Activated T-cell treated with anti-CD3 and anti-CD28 coated beads, Interleukin-2, amount 50 U/mL, for 4 hours (primary cell): Measurements from ENCODE around the gene PRKAR2B. TPM values are rescaled to one million over a fixed set of nuclear protein-coding genes. Genes with fewer than 3 reads are reported as not detected.

Source experiments
- ATAC-seq, 2 donors: fragments of 200-7000 bp; cut with Tn5 transposase; one replicate each; pipeline ENCODE4 v1.10.0; 2021
- DNase-seq: peaks from one replicate; pipeline ENCODE4 v3.0.0-alpha.2; 2020
- H3K27me3 Mint-ChIP-seq: one replicate; pipeline ENCODE4 v1.8.0; 2021; ENCODE audit warnings: low read depth, mixed read lengths
- H3K36me3 Mint-ChIP-seq: one replicate; pipeline ENCODE4 v1.8.0; 2022; ENCODE audit warnings: mixed read lengths; ENCODE audit not compliant: insufficient read depth
- H3K4me1 Mint-ChIP-seq: one replicate; pipeline ENCODE4 v1.8.0; 2021; ENCODE audit warnings: low read depth, mixed read lengths
- H3K4me3 Mint-ChIP-seq: one replicate; pipeline ENCODE4 v1.8.0; 2021; ENCODE audit warnings: mild to moderate bottlenecking, moderate library complexity, mixed read lengths
- H3K9me3 Mint-ChIP-seq: one replicate; pipeline ENCODE4 v1.8.0; 2021; ENCODE audit warnings: mixed read lengths
- total RNA-seq, 3 donors: library from RNA; stranded (reverse); gene quantifications; one replicate each; pipeline ENCODE4 v1.2.1, GENCODE V29; 2021

PRKAR2B gene
- total RNA-seq, 3 donors from 2014 or later: 0.58 to 1.0 (median 0.60) TPM

- H3K27me3 Mint-ChIP-seq: peaks cover 5% of the 10 kb centered on the region
- DNase-seq (no peak), ATAC-seq (no peak)
- H3K4me1 Mint-ChIP-seq: no peaks in the 10 kb centered on the region
- H3K36me3 Mint-ChIP-seq: no peaks in the 10 kb centered on the region
- no peak overlapping the region for H3K4me3 Mint-ChIP-seq
- no peaks in the 10 kb centered on the region for H3K9me3 Mint-ChIP-seq
Measured at GRCh38 chr7:107017965-107018719, 26.4 kb upstream of the PRKAR2B start.

- no peaks in the 10 kb centered on the region for H3K4me1 Mint-ChIP-seq
- no peaks in the 10 kb centered on the region for H3K9me3 Mint-ChIP-seq
- ATAC-seq (no peak), DNase-seq (no peak)
- no peak overlapping the region for H3K4me3 Mint-ChIP-seq
- H3K27me3 Mint-ChIP-seq: peaks cover 2% of the 10 kb centered on the region
- H3K36me3 Mint-ChIP-seq: no peaks in the 10 kb centered on the region
Measured at GRCh38 chr7:107020400-107020799, 24.1 kb upstream of the PRKAR2B start.

- H3K27me3 Mint-ChIP-seq: peaks cover 2% of the 10 kb centered on the region
- DNase-seq (no peak), ATAC-seq (no peak)
- no peaks in the 10 kb centered on the region for H3K9me3 Mint-ChIP-seq
- H3K36me3 Mint-ChIP-seq: no peaks in the 10 kb centered on the region
- H3K4me3 Mint-ChIP-seq: no peak overlapping the region
- no peaks in the 10 kb centered on the region for H3K4me1 Mint-ChIP-seq
Measured at GRCh38 chr7:107021600-107021999, 22.9 kb upstream of the PRKAR2B start.

- Mint-ChIP-seq H3K36me3 (no peaks in the 10 kb centered on the region), H3K4me3 (no peak overlapping the region), H3K4me1 (no peaks in the 10 kb centered on the region), H3K9me3 (no peaks in the 10 kb centered on the region), H3K27me3 (peaks cover 2% of the 10 kb centered on the region)
- ATAC-seq (no peak), DNase-seq (no peak)
Measured at GRCh38 chr7:107023522-107024151, 20.9 kb upstream of the PRKAR2B start.

GRCh38 chr7:107024906-107025305 lies 19.6 kb upstream of the PRKAR2B start:
- H3K36me3 Mint-ChIP-seq: no peaks in the 10 kb centered on the region
- ATAC-seq (no peak), DNase-seq (no peak)
- peaks cover 2% of the 10 kb centered on the region for H3K27me3 Mint-ChIP-seq
- H3K4me1 Mint-ChIP-seq: no peaks in the 10 kb centered on the region
- no peaks in the 10 kb centered on the region for H3K9me3 Mint-ChIP-seq
- H3K4me3 Mint-ChIP-seq: no peak overlapping the region

- H3K4me3 Mint-ChIP-seq: no peak overlapping the region
- no peaks in the 10 kb centered on the region for H3K9me3 Mint-ChIP-seq
- peaks cover 2% of the 10 kb centered on the region for H3K27me3 Mint-ChIP-seq
- H3K36me3 Mint-ChIP-seq: no peaks in the 10 kb centered on the region
- no peak for DNase-seq
- no peaks in the 10 kb centered on the region for H3K4me1 Mint-ChIP-seq
- no peak for ATAC-seq
Measured at GRCh38 chr7:107025449-107026103, 18.9 kb upstream of the PRKAR2B start.

GRCh38 chr7:107026166-107026565 lies 18.3 kb upstream of the PRKAR2B start:
- Mint-ChIP-seq H3K4me1 (no peaks in the 10 kb centered on the region), H3K9me3 (no peaks in the 10 kb centered on the region), H3K27me3 (peaks cover 2% of the 10 kb centered on the region), H3K4me3 (no peak overlapping the region), H3K36me3 (no peaks in the 10 kb centered on the region)
- no peak for ATAC-seq
- DNase-seq: no peak

- ATAC-seq (no peak), DNase-seq (no peak)
- Mint-ChIP-seq H3K4me1 (no peaks in the 10 kb centered on the region), H3K36me3 (no peaks in the 10 kb centered on the region), H3K9me3 (no peaks in the 10 kb centered on the region), H3K4me3 (no peak overlapping the region), H3K27me3 (peaks cover 2% of the 10 kb centered on the region)
Measured at GRCh38 chr7:107027208-107027607, 17.3 kb upstream of the PRKAR2B start.

GRCh38 chr7:107029061-107029763 lies 15.3 kb upstream of the PRKAR2B start:
- H3K27me3 Mint-ChIP-seq: peaks cover 2% of the 10 kb centered on the region
- ATAC-seq (no peak), DNase-seq (no peak)
- H3K4me1 Mint-ChIP-seq: no peaks in the 10 kb centered on the region
- H3K9me3 Mint-ChIP-seq: no peaks in the 10 kb centered on the region
- no peak overlapping the region for H3K4me3 Mint-ChIP-seq
- H3K36me3 Mint-ChIP-seq: no peaks in the 10 kb centered on the region

GRCh38 chr7:107029764-107030286 lies 14.7 kb upstream of the PRKAR2B start:
- Mint-ChIP-seq H3K9me3 (no peaks in the 10 kb centered on the region), H3K4me1 (no peaks in the 10 kb centered on the region), H3K27me3 (peaks cover under 1% of the 10 kb centered on the region), H3K4me3 (no peak overlapping the region), H3K36me3 (no peaks in the 10 kb centered on the region)
- DNase-seq (no peak), ATAC-seq (no peak)

GRCh38 chr7:107032050-107032449 lies 12.5 kb upstream of the PRKAR2B start:
- Mint-ChIP-seq H3K4me1 (no peaks in the 10 kb centered on the region), H3K9me3 (peaks cover 3% of the 10 kb centered on the region), H3K27me3 (no peaks in the 10 kb centered on the region), H3K4me3 (no peak overlapping the region), H3K36me3 (no peaks in the 10 kb centered on the region)
- DNase-seq: no peak
- ATAC-seq: no peak

- H3K9me3 Mint-ChIP-seq: peaks cover 3% of the 10 kb centered on the region
- no peaks in the 10 kb centered on the region for H3K27me3 Mint-ChIP-seq
- DNase-seq: no peak
- H3K4me1 Mint-ChIP-seq: no peaks in the 10 kb centered on the region
- H3K4me3 Mint-ChIP-seq: no peak overlapping the region
- H3K36me3 Mint-ChIP-seq: no peaks in the 10 kb centered on the region
- ATAC-seq: no peak
Measured at GRCh38 chr7:107032720-107033438, 11.6 kb upstream of the PRKAR2B start.

- no peaks in the 10 kb centered on the region for H3K27me3 Mint-ChIP-seq
- ATAC-seq (no peak), DNase-seq (no peak)
- no peaks in the 10 kb centered on the region for H3K36me3 Mint-ChIP-seq
- H3K9me3 Mint-ChIP-seq: peaks cover 3% of the 10 kb centered on the region
- H3K4me1 Mint-ChIP-seq: no peaks in the 10 kb centered on the region
- no peak overlapping the region for H3K4me3 Mint-ChIP-seq
Measured at GRCh38 chr7:107034553-107034952, 10.0 kb upstream of the PRKAR2B start.

GRCh38 chr7:107035446-107035845 lies 9.1 kb upstream of the PRKAR2B start:
- peaks cover 2% of the 10 kb centered on the region for H3K4me1 Mint-ChIP-seq
- H3K9me3 Mint-ChIP-seq: peaks cover 3% of the 10 kb centered on the region
- DNase-seq: no peak
- H3K36me3 Mint-ChIP-seq: no peaks in the 10 kb centered on the region
- ATAC-seq: no peak
- H3K4me3 Mint-ChIP-seq: no peak overlapping the region
- no peaks in the 10 kb centered on the region for H3K27me3 Mint-ChIP-seq
